SKM-1 treated with dmso at 0.1 percent for 144 hours (cell line): ENCODE measurements around the gene TNS1.

Experiments
- DNase-seq: peaks from one replicate; lab custom pipeline; 2025; ENCODE audit not compliant: unreplicated experiment; lab: John Stamatoyannopoulos, UW

The TNS1 gene

GRCh38 chr2:217934321-217935131 lies 68.3 kb downstream of the TNS1 start:
- DNase-seq, result peak; percentile 93

- DNase-seq, result no peak
Observed at GRCh38 chr2:217933617-217933993, 69.2 kb downstream of the TNS1 start.

GRCh38 chr2:217932803-217933616 lies 69.8 kb downstream of the TNS1 start:
- DNase-seq, result no peak

- no peak for DNase-seq
Observed at GRCh38 chr2:217931846-217932560, 70.8 kb downstream of the TNS1 start.

GRCh38 chr2:217930761-217931563 lies 71.8 kb downstream of the TNS1 start:
- DNase-seq, result no peak

- no peak for DNase-seq
Observed at GRCh38 chr2:217929757-217930707, 72.8 kb downstream of the TNS1 start.

- DNase-seq, result no peak
Observed at GRCh38 chr2:217929272-217929671, 73.5 kb downstream of the TNS1 start.

- DNase-seq, result peak; percentile 42
Observed at GRCh38 chr2:217928324-217929181, 74.2 kb downstream of the TNS1 start.

GRCh38 chr2:217927601-217928323 lies 75.0 kb downstream of the TNS1 start:
- no peak for DNase-seq

- DNase-seq, result no peak
Observed at GRCh38 chr2:217926801-217927200, 76.0 kb downstream of the TNS1 start.

- no peak for DNase-seq
Observed at GRCh38 chr2:217924346-217924901, 78.4 kb downstream of the TNS1 start.

GRCh38 chr2:217923007-217923686 lies 79.6 kb downstream of the TNS1 start:
- DNase-seq, result no peak

- no peak for DNase-seq
Observed at GRCh38 chr2:217922101-217923006, 80.4 kb downstream of the TNS1 start.

- DNase-seq, result no peak
Observed at GRCh38 chr2:217920879-217921603, 81.8 kb downstream of the TNS1 start.

GRCh38 chr2:217919781-217920351 lies 82.9 kb downstream of the TNS1 start:
- no peak for DNase-seq
